Esophagus muscularis mucosa (tissue), 4 donors: ENCODE measurements around the gene LOXL3. TPM values are rescaled to one million over a fixed set of nuclear protein-coding genes. Genes with fewer than 3 reads are reported as not detected.
A peak's percentile ranks its signal among the peaks of the same experiment; 100 is the strongest.

Source experiments
- DNase-seq: peaks from one replicate; pipeline ENCODE4 v3.0.0-alpha.2; 2017; ENCODE audit errors: extremely low spot score
- H3K27ac ChIP-seq, 4 donors: fragments of 200-600 bp; sonication (generic); replicated peaks in 1 of 4; 1 replicate in 3 of 4; 2 replicates in 1 of 4; pipeline ENCODE4 v1.5.1; 2016 to 2019; ENCODE audit warnings: mild to moderate bottlenecking in 1 of 4
- H3K27me3 ChIP-seq, 4 donors: fragments of 200-600 bp; sonication (generic); one replicate each; pipeline versions ENCODE4 v1.5.1 to v1.6.0; 2016 to 2019
- H3K36me3 ChIP-seq, 4 donors: fragments of 200-600 bp; sonication (generic); one replicate each; pipeline ENCODE4 v1.5.1; 2016 to 2019
- H3K4me1 ChIP-seq, 4 donors: fragments of 200-600 bp; sonication (generic); one replicate each; pipeline ENCODE4 v1.5.1; 2016 to 2019
- H3K4me3 ChIP-seq, 4 donors: fragments of 200-600 bp; sonication (generic); 1 replicate in 2 of 4; 2 replicates in 2 of 4; pipeline ENCODE4 v1.5.1; 2016 to 2019; ENCODE audit warnings: mild to moderate bottlenecking in 4 of 4, moderate library complexity in 1 of 4
- H3K9me3 ChIP-seq, 4 donors: fragments of 200-600 bp; sonication (generic); 1 replicate in 3 of 4; 2 replicates in 1 of 4; pipeline ENCODE4 v1.5.1; 2016 to 2019
- EP300 ChIP-seq: sonication (generic); formaldehyde crosslinking; IDR thresholded peaks from one replicate; pipeline ENCODE4 v1.6.1; 2017; ENCODE audit warnings: antibody characterized with exemption
- POLR2A ChIP-seq: fragments of 450-650 bp; IDR thresholded peaks from one replicate; pipeline ENCODE4 v1.6.1; 2017; ENCODE audit warnings: antibody characterized with exemption, moderate library complexity, mild to moderate bottlenecking, low read depth
- POLR2AphosphoS5 ChIP-seq, 2 donors: sonication (generic); formaldehyde crosslinking; IDR thresholded peaks; one replicate each; pipeline ENCODE4 v1.6.1; 2017; ENCODE audit warnings: antibody characterized with exemption in 2 of 2
- WGBS: methylation state at CpG from one replicate; pipeline ENCODE4 v1.1.5; 2018; 5-methylcytosine and 5-hydroxymethylcytosine counted together
- intact Hi-C: fragments of 100-400 bp; cut with DNase I; formaldehyde crosslinking; loops from one replicate; pipeline ENCODE4 v1.15.1; 2023
- total RNA-seq, 4 donors: library from RNA; depleted of rRNA; stranded (reverse); fragments of >200 nt; gene quantifications; one replicate each; pipeline versions ENCODE4 v1.1.0 to v1.2.1, GENCODE V29; 2016
- TF ChIP-seq, protein P1 (sequence below), 3 experiments: fragments of 200-600 bp in 2 of 3; fragments of 450-650 bp in 1 of 3; sonication (generic) in 2 of 3; IDR thresholded peaks; one replicate each; pipeline ENCODE4 v1.5.1; 2017 to 2019; ENCODE audit warnings: antibody characterized with exemption in 3 of 3, mild to moderate bottlenecking in 2 of 3, moderate library complexity in 1 of 3

The LOXL3 gene
- total RNA-seq, 4 donors from 2014 or later = 7.1 to 8.6 (median 7.7) TPM

DNA sequence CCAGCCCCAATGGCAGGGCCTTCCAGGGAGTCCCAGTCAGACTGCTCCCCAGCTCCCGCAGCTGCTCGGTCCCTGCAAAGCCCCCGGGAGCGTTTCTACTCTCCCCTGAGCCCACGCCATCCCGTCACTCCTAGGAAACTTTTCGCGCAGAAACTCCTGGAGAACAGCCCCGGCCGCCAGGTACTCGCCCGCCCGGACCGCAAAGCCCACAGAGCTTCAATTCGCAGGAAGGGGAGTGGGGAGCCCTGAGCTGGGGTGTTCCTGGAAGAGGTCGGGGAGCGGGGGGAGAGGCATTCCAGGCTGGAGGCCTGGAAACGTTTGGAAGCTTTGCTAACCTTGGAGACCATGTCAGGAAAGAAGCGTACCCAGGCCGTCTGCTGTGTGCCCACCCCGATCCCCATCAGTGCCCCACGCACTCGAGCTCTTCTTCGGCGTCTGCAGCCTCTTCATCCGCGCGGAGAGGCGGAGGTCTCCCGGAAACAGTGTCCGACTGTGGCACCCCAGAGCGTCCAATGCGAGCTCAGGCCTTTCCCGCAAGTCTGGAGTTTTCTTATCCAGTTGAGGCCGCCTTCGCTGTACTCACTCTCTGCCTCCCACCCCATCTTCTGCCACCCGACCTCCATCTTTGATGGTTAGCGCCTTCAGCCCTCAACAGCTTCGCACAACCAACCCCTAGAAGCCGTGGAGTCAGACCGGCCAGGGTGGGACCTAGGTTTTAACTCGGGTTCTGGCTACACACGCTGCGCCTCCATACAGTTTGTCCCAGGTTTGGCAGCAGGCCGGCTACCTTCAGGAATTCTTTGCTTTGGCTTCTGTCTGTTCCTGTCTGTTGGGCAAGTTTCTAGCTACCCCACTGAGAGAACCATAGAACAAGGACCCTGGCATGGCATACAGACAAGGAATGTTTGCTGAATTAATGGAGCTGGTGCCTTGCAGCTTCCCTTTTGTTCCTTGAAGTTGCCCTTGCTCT, 50.0 kb downstream of the LOXL3 start:
- Histone ChIP-seq H3K27me3 (peaks cover 0 to 78% (median 36%) of the 10 kb centered on the region in 4 donors), H3K4me3 (peak overlapping the region; percentile 52 to 66 (median 56)), H3K36me3 (peaks cover 0 to 21% (median 18%) of the 10 kb centered on the region in 4 donors), H3K27ac (peak overlapping the region; percentile 58 to 77 (median 72)), H3K9me3 (no peaks in the 10 kb centered on the region), H3K4me1 (peaks cover 47 to 71% (median 65%) of the 10 kb centered on the region in 4 donors)
- intact Hi-C loops = loop anchor here (2.0 kb wide), 1 partner anchor 25 kb away; the partner anchor contains the start of genes AUP1 and HTRA2
- 56% methylated on average over 26 of the region's 45 CpGs for WGBS
- no peak for DNase-seq
- TF ChIP-seq POLR2A (no peak), POLR2AphosphoS5 (IDR thresholded peaks at IDR 0.05) (no peak), EP300 (no peak)
- TF ChIP-seq, protein P1, sequence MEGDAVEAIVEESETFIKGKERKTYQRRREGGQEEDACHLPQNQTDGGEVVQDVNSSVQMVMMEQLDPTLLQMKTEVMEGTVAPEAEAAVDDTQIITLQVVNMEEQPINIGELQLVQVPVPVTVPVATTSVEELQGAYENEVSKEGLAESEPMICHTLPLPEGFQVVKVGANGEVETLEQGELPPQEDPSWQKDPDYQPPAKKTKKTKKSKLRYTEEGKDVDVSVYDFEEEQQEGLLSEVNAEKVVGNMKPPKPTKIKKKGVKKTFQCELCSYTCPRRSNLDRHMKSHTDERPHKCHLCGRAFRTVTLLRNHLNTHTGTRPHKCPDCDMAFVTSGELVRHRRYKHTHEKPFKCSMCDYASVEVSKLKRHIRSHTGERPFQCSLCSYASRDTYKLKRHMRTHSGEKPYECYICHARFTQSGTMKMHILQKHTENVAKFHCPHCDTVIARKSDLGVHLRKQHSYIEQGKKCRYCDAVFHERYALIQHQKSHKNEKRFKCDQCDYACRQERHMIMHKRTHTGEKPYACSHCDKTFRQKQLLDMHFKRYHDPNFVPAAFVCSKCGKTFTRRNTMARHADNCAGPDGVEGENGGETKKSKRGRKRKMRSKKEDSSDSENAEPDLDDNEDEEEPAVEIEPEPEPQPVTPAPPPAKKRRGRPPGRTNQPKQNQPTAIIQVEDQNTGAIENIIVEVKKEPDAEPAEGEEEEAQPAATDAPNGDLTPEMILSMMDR (IDR thresholded peaks at IDR 0.05) = no peak

DNA sequence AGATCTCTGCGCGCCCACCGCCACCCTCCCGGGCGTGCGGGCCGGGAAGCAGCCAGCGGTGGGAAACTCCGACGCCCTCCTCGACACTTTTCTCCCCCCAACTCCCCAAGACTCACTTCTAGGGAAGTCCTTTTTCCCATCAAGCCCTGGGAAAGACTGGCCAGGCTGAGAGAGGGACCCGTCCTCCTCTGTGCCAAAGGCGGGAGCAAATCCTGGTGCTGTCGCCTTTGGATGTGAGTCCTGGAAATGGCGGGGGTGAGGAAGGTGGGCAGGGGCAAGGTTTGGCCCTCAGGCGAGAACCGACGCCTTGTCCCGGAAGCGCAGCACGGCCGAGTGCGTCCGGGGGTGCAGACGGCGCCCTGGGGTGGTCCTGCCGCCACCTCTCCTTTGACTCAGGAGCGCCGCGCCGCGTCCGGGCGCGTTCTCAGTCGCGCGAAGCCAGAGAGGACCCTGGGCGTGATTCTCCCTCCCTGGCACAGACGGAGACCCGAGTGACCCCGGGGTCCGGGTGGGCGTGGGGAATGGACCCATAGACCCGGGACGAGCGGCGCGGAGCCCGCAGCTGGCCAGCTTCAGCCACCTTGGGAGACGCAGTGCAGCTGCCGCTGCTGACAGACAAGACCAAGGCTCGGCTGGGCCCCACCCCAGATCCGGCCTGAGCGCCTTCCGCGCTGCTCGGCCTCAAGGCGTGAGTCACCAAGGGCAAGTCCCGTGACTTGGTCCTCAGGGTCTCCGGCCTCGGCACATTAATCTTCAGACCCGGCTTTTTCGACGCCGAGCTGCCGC, 50.8 kb downstream of the LOXL3 start:
- Histone ChIP-seq H3K36me3 (peaks cover 0 to 21% (median 18%) of the 10 kb centered on the region in 4 donors), H3K4me3 (peak overlapping the region; percentile 52 to 66 (median 56)), H3K9me3 (no peaks in the 10 kb centered on the region), H3K27me3 (peaks cover 0 to 81% (median 44%) of the 10 kb centered on the region in 4 donors), H3K4me1 (peaks cover 52 to 74% (median 68%) of the 10 kb centered on the region in 4 donors), H3K27ac (peak overlapping the region; percentile 58 to 77 (median 72))
- 29% methylated on average over 11 of the region's 67 CpGs for WGBS
- TF ChIP-seq EP300 (no peak), POLR2AphosphoS5 (IDR thresholded peaks at IDR 0.05) (peak; percentile 74 to 77), POLR2A (peak; percentile 32)
- TF ChIP-seq, protein P1 (IDR thresholded peaks at IDR 0.05) = peak in 1 of 3 experiments; percentile 19
- DNase-seq = peak; percentile 96
- intact Hi-C loops = loop anchor here (2.0 kb wide), 1 partner anchor 26 kb away; the partner anchor contains the start of genes AUP1 and HTRA2

DNA sequence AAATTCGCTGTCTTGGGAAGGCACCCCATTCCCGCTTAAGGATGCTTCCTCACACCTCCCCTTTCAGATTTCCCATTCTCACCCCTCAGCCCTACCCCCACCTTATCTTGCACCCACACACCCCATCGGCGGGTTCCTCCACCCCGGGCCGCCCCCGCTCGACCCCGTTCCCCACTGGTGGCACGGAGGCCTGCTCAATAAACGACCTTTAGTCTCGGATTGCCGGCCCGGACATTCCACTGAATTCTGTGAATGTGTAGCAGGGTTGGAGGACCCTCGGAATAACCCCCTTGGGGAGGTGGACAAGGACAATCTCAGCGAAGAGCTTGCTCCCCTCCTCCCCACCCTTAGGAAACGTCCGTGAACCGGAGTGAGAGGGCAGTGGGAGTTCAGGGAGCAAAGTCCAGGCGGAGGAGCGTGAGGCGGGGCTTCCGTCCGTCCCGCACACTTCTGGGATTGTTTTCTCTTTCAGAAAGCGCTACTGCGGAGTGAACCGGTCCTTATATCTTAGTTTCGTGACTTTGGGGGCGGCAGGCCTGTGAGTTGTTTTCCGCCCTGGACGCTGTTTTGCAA, 51.5 kb downstream of the LOXL3 start:
- Histone ChIP-seq H3K4me3 (peak overlapping the region; percentile 52 to 66 (median 56)), H3K4me1 (peaks cover 57 to 78% (median 73%) of the 10 kb centered on the region in 4 donors), H3K27me3 (peaks cover 0 to 87% (median 50%) of the 10 kb centered on the region in 4 donors), H3K36me3 (peaks cover 0 to 21% (median 18%) of the 10 kb centered on the region in 4 donors), H3K9me3 (no peaks in the 10 kb centered on the region), H3K27ac (peak overlapping the region; percentile 58 to 77 (median 72))
- no peak for DNase-seq
- intact Hi-C loops = loop anchor here (2.0 kb wide), 1 partner anchor 27 kb away; the partner anchor contains the start of genes AUP1 and HTRA2
- TF ChIP-seq POLR2A (no peak), EP300 (no peak), POLR2AphosphoS5 (IDR thresholded peaks at IDR 0.05) (no peak)
- TF ChIP-seq, protein P1 (IDR thresholded peaks at IDR 0.05) = no peak
- 32% methylated on average over 31 of the region's 32 CpGs for WGBS
